SK-N-MC (cell line): ENCODE measurements around the gene CDYL.
A peak's percentile ranks its signal among the peaks of the same experiment; 100 is the strongest.

Experiments used
- DNase-seq: peaks from one replicate; pipeline ENCODE4 v3.0.0-alpha.2; 2011; ENCODE audit warnings: low read depth, low spot score
- H3K27ac ChIP-seq: fragments of 200-600 bp; sonication (generic); 2 replicates; pipeline ENCODE4 v1.5.1; 2016; ENCODE audit warnings: mixed run types
- H3K36me3 ChIP-seq: fragments of 200-600 bp; sonication (generic); 2 replicates; pipeline ENCODE4 v1.6.1; 2017; ENCODE audit warnings: antibody characterized with exemption, low read length, mixed read lengths; ENCODE audit not compliant: insufficient read depth
- H3K4me3 ChIP-seq: fragments of 200-600 bp; sonication (generic); 2 replicates; pipeline ENCODE4 v1.5.1; 2016
- H3K9ac ChIP-seq: fragments of 200-600 bp; sonication (generic); 2 replicates; pipeline ENCODE4 v1.8.0; 2017; ENCODE audit warnings: mixed run types, mixed read lengths; ENCODE audit not compliant: insufficient read length
- H3K9me3 ChIP-seq: fragments of 200-600 bp; sonication (generic); 2 replicates; pipeline ENCODE4 v1.6.1; 2017; ENCODE audit warnings: low read depth, mild to moderate bottlenecking, antibody characterized with exemption, low read length, moderate library complexity, mixed read lengths
- EZH2 ChIP-seq: fragments of 200-600 bp; sonication (generic); IDR thresholded peaks from one replicate; pipeline ENCODE4 v1.6.1; 2017; ENCODE audit warnings: antibody characterized with exemption
- FOXP2 ChIP-seq: optimal IDR thresholded peaks from 2 replicates; pipeline ENCODE3; 2011; ENCODE audit warnings: mild to moderate bottlenecking, moderate library complexity; ENCODE audit not compliant: insufficient read depth; ENCODE audit errors: extremely low read length, control extremely low read depth
- POLR2AphosphoS5 ChIP-seq: IDR thresholded peaks from 2 replicates; pipeline ENCODE4 v1.6.1; 2012; ENCODE audit warnings: mild to moderate bottlenecking, low read depth, low read length, borderline replicate concordance

Gene CDYL

DNA sequence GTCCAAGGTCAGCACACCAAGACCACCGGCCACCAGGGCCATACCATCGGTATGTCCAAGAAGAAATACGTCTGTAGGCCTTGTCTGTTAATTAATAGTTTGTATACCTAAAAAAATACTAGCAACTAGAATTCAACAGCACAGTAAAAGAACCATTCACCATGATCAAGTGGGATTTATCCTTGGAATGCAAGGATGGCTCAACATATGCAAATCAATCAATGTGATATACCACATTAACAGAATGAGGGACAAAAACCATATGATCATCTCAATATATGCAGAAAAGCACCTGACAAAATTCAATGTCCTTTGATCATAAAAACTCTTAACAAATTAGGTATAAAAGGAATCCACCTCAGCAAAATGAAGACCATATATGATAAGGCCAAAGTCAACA is 203.2 kb downstream of the CDYL start:
- Histone ChIP-seq H3K36me3 (no peaks in the 10 kb centered on the region), H3K4me3 (no peak overlapping the region), H3K9me3 (no peaks in the 10 kb centered on the region), H3K9ac (no peak overlapping the region), H3K27ac (no peak overlapping the region)
- DNase-seq: no peak
- no peak for TF ChIP-seq FOXP2
- no peak for TF ChIP-seq EZH2
- TF ChIP-seq POLR2AphosphoS5: no peak

DNA sequence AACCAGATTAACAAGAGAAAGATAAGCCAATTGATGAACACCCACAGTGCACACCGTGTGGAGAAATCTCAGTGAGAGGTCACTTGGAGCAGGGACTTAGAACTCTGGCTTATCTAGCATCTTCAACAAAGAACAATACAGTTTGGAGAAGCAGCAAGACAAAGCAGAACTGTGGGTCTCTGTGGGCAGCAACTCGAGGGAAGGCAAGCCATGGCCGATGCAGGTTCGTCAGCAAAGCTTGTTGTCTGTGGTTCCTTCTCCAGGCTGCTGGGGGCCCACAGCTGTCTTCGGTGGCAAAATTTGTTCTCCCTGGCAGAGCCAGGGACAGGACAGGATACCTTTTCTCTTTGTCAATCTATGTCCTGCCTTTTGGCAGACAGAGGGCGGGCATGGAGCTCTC is 205.6 kb downstream of the CDYL start:
- Histone ChIP-seq H3K4me3 (no peak overlapping the region), H3K36me3 (no peaks in the 10 kb centered on the region), H3K9ac (no peak overlapping the region), H3K9me3 (no peaks in the 10 kb centered on the region), H3K27ac (no peak overlapping the region)
- no peak for DNase-seq
- TF ChIP-seq EZH2 (no peak), FOXP2 (no peak), POLR2AphosphoS5 (no peak)

GRCh38 chr6:4983322-4983721 is 207.1 kb downstream of the CDYL start:
- H3K27ac ChIP-seq: no peak overlapping the region
- TF ChIP-seq EZH2 (no peak), FOXP2 (no peak), POLR2AphosphoS5 (no peak)
- H3K9ac ChIP-seq: no peak overlapping the region
- no peak overlapping the region for H3K4me3 ChIP-seq
- no peaks in the 10 kb centered on the region for H3K9me3 ChIP-seq
- DNase-seq: no peak
- H3K36me3 ChIP-seq: no peaks in the 10 kb centered on the region

DNA sequence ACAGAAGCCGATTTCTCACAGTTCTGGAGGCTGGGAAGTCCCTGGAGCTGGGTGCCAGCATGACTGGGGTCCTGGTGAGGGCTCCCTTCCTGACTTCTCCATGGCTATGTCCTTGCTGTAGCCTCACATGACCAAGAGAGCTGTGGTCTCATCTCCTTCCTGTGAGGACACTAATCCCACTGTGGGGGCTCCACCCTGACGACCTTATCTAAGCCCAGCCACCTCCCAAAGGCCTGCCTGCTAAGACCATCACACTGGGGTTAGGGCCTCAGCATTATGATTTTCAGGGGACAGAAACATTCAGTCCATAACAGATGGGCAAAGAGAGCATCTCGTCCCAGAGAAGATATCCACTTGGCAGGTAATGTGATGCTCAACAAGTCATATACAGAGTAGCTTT is 210.8 kb downstream of the CDYL start:
- no peaks in the 10 kb centered on the region for H3K36me3 ChIP-seq
- H3K4me3 ChIP-seq: no peak overlapping the region
- TF ChIP-seq POLR2AphosphoS5 (no peak), EZH2 (no peak), FOXP2 (no peak)
- H3K9me3 ChIP-seq: no peaks in the 10 kb centered on the region
- no peak overlapping the region for H3K9ac ChIP-seq
- DNase-seq: no peak
- no peak overlapping the region for H3K27ac ChIP-seq

DNA sequence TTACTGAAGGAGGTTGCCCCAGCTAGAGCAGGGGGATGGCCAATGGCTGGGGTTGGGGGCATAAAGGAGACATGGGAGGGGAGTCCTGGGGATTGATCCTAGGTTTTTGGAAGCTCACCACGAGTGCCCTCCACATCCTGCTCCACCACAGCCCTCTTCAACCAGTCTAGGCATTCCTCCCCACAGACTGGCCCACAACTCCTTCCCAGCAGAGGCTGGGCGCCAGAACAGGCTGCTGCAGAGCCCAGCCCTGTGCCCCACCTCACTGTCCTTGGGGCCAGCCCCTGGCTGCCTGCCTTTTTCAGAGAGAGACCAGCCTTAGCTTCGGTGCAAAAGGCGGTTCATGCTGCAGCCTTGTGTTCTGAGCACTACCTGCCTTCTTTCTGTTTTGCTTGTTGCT is 211.2 kb downstream of the CDYL start:
- H3K9me3 ChIP-seq: no peaks in the 10 kb centered on the region
- no peak overlapping the region for H3K4me3 ChIP-seq
- no peak for DNase-seq
- TF ChIP-seq FOXP2: no peak
- no peak for TF ChIP-seq EZH2
- no peak for TF ChIP-seq POLR2AphosphoS5
- no peaks in the 10 kb centered on the region for H3K36me3 ChIP-seq
- no peak overlapping the region for H3K27ac ChIP-seq
- H3K9ac ChIP-seq: no peak overlapping the region

GRCh38 chr6:4994741-4995140 is 218.5 kb downstream of the CDYL start:
- H3K9me3 ChIP-seq: no peaks in the 10 kb centered on the region
- DNase-seq: no peak
- H3K27ac ChIP-seq: no peak overlapping the region

DNA sequence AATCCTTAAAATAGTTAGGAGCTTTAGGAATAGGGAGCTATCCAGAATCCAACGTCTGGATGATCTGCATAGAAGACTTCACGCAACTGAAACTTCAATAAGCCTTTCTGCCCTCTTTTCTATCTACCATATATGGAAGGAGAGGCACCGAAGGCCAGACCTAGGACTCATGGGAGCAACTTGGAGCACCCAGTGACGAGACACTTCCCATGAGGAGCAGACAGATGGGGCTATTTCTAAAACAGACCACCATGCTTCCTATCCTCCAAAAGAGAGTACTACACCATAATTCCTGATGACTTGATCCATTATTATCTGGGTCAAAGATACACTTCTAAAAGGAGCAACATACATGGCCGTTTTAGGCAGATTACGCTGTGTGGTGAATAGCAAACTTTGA is 221.7 kb downstream of the CDYL start:
- DNase-seq: no peak
- no peak overlapping the region for H3K27ac ChIP-seq
- H3K4me3 ChIP-seq: no peak overlapping the region
- TF ChIP-seq FOXP2: no peak
- no peak for TF ChIP-seq EZH2
- TF ChIP-seq POLR2AphosphoS5: no peak
- no peaks in the 10 kb centered on the region for H3K9me3 ChIP-seq
- H3K36me3 ChIP-seq: peaks cover 23% of the 10 kb centered on the region
- H3K9ac ChIP-seq: no peak overlapping the region

More at GRCh38 chr6:4994741-4995140, 218.5 kb downstream of the CDYL start:
- Histone ChIP-seq H3K4me3 (no peak overlapping the region), H3K36me3 (peaks cover 10% of the 10 kb centered on the region), H3K9ac (no peak overlapping the region)
- TF ChIP-seq FOXP2 (no peak), EZH2 (no peak), POLR2AphosphoS5 (no peak)

GRCh38 chr6:4999586-4999985 is 223.4 kb downstream of the CDYL start:
- DNase-seq: no peak
- H3K9ac ChIP-seq: no peak overlapping the region
- no peak overlapping the region for H3K27ac ChIP-seq
- peaks cover 23% of the 10 kb centered on the region for H3K36me3 ChIP-seq
- TF ChIP-seq POLR2AphosphoS5: no peak
- no peak for TF ChIP-seq FOXP2
- no peak for TF ChIP-seq EZH2
- H3K9me3 ChIP-seq: no peaks in the 10 kb centered on the region
- no peak overlapping the region for H3K4me3 ChIP-seq

DNA sequence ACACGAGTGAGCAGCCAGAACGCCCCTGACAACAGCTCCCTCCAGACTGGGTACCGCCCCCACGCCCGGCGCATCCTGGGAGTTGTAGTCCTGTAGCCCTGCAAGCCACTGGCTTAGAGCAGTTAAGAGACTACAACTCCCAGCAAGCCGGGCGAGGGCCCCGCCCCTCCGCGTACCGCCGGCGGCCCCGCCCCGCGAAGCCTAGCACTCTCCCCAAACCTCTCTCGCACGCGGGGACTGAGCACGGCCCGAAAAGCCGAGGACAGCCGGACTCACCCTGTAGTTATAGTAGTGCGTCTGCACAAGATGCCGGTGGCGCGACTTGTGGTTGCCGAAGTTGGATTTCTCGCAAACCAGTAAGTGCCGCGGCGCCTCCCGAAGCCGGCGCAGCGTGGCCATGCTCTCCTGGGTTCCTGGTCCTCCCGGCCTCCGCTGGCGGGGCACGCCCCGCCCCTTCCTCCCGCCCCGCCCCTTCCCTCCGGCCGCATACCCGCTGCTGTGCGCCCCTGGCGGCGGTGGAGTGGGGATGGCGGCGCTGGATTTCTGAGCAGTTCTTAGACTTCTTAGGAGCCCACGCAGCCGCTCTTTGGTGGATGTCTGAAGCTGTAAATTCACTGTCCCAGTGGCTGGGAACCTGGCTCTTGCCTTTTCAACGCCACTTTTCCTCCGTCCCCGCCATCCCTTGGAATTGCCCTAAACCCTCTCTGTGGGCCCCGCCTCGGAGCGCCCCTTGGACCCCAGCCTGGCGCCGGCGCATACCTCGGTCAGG is 227.6 kb downstream of the CDYL start, which contains the start of gene RPP40:
RPP40 (minus strand) TSS at position 434 of the 769 bp plus-strand sequence; CDS start at position 399, 35 bp downstream.
- Histone ChIP-seq H3K27ac (peak within 1 kb of the TSS; percentile 78), H3K9ac (peak within 1 kb of the TSS; percentile 91)
- TF ChIP-seq POLR2AphosphoS5 (peak; percentile 89), EZH2 (no peak), FOXP2 (peak; percentile 39)

More for the DNA sequence above, 227.6 kb downstream of the CDYL start, which contains the start of gene RPP40:
- no peaks in the 10 kb centered on the region for H3K9me3 ChIP-seq
- peak; percentile 90 for DNase-seq
- H3K36me3 ChIP-seq: peaks cover 13% of the 10 kb centered on the region; the same call in 1 of the 2 replicates
- H3K4me3 ChIP-seq: peak within 1 kb of the TSS; percentile 89
